GM21390 (cell line): ENCODE data around the gene RRP9.
"Not testable (repeated sequence)": the region's sequence is repeated elsewhere in the genome, so short reads cannot be mapped to it uniquely, and the experiment has no call there.

Experiments
- ATAC-seq: cut with Tn5 transposase; IDR thresholded peaks from one replicate; pipeline ENCODE4 v1.9.1; 2021; ENCODE audit not compliant: unreplicated experiment

RRP9 gene

GRCh38 chr3:51927061-51927977 lies 14.4 kb downstream of the RRP9 start:
- no peak for ATAC-seq

DNA sequence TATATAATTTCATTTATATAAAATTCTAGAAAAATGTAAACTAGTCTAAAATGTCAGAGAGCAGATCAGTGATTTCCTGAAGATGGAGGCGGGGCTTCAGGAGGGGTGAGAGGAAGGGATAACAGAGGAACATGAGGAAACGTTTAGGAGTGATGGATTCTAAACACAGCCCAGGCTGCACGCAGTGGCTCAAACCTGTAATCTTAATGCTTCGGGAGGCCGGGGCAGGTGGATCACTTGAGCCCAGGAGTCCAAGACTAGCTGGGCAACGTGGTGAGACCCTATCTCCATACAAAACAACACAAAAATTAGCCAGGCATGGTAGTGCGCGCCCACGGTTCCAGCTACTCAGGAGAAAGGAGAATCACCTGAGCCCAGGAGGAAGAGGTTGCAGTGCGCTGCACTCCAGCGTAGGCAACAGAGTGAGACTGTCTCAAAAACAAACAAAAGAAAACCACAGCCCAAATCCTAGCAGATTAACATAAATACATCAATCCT lies 20.6 kb downstream of the RRP9 start:
- ATAC-seq = no peak

GRCh38 chr3:51916418-51916817 lies 25.3 kb downstream of the RRP9 start:
- no peak for ATAC-seq

DNA sequence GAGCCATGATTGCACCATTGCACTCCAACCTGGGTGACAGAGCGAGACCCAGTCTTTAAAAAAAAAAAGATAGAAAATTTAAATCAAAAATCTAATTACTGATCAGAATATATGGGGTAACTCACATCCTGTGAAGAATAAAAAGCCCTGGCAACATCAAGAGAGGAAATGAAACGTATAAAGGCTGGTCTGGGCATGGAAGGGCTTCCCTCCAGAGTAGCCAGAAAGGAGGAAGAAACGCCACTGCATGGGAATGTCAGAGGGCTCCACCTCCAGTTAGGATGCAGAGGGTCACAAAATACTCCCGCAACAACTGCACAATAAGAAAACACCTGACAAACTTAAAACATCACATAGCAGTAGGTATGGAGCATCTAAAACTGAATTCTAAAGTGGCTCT lies 33.7 kb downstream of the RRP9 start:
- ATAC-seq = no peak

GRCh38 chr3:51904034-51904823 lies 37.5 kb downstream of the RRP9 start:
- ATAC-seq = no peak

GRCh38 chr3:51902361-51902760 lies 39.3 kb downstream of the RRP9 start:
- ATAC-seq = not testable (repeated sequence)

- not testable (repeated sequence) for ATAC-seq
Measured at GRCh38 chr3:51900043-51900442, 41.7 kb downstream of the RRP9 start.

DNA sequence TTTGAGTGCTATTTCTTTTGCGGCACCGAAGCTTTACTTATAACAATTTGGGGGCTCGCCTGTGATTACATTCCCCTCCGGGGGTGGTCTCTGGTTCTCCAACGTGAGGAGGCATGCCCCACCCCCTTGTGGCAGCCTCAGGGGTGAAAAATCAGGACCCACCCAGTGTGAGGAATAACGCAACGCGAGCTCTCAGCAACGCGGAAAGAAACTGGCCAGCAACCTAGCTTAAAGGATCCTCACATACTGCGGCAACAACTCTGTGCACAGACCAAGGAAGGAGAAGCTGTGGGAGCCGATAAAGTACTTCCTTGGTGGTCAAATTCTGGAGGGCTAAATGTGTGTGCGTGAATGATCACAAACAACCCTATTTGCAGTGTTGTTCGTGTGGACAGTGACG lies 44.3 kb downstream of the RRP9 start:
- ATAC-seq = no peak

DNA sequence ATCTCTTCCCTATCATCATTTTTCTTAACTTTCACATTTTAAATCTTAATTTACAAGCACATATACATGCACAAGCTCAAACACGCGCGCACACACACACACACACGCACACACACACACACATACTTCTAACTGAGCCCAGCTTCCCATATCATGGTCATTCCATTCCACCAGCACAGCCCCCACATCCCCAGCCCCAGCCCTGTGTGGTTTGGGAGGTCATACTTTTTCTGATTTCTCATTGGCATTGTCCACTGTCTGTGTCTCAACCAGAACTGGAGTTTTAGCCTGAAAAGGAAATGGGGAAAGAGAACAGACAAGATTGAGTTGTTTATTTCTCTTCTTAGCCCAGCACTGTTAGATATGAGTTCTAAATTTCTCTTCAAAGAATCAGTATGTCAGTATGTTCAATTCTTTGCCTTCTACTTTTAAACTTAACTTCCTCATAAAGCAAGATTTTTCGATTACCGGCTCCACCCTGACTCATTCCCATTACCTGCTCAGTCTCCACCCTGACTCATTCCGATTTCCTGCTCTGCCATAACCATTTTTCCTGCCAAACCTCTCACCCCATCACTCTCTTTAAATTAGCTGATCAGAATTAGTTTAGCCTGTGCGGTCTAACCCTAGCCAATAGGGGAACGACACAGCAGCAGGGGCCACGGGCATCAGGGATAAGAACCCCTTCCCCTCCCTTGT lies 44.9 kb downstream of the RRP9 start:
- ATAC-seq = no peak

DNA sequence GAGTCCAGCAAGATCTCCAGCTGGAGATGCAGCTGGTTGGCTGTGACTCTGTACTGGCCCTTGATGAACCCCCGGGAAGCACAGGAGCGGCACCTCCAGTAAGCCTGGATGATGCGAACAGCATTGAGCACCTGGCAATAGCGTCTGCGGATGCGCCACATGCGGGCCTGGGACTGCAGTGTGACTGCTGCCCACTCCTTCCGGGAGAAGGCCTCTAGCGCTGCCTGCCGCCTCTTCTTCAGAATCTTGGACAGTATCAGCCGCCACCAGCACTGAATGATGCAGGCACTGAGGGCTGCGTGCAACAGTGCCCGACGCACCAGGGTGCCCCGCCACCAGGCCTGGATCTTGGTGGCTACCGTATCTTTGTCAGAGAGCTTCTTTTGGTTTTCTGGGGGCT lies 46.8 kb downstream of the RRP9 start:
- ATAC-seq = no peak

DNA sequence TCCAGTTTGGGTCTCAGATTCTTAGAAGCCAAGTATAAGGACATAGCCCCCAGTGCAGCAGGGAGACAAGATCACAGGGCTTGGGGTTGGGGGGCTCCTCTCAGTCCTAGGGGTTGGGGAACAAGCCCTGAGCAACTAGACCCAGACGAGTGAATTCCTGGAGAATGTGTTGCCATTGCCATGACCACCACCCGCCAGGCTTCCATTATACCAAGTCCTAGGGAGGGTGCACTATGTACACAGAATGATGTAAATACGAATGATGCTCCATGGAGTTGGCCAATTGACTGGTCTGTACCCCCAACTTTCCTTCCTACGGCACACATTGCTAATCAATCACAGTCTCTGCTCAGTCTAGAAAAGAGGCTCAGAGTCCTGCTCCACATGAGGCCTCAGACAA lies 47.3 kb downstream of the RRP9 start:
- no peak for ATAC-seq

DNA sequence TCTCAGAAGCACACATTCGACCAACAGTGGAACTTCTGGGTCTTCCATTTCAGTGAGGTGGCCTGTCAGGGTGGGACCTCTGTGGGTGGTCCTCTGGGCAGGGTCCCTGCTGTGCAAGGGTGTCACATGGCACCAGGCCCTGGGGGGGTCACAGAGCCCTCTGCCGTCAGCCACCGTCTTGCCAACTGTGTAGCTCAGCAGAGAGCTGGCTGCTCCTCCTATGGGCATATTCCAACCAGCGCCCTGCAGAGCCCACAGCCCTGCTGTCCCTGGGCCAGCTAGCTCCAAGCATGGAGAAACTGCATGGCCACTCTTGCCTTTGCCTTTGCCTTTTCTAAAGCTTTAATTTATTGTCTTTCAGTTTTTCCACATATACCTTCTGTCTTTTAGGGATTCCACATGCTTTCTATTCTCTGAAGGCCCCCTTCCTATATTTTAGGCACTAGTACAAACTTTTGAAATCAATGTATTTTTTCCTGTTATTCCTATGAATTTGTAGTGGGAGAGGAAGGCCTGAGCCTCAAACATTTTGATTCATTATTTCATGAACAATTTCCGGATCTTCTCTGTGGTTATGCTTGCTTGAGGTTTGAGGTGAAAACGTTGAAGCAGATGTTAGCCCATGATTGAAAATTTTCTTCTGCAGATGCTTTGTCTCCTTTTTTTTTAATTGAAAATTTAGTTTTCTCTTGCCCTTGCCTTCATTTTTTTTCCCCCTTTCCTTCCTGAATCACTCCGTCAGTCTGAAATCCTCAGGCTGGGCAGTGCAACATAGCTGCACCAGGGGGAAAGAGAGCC lies 50.3 kb downstream of the RRP9 start:
- no peak for ATAC-seq

- ATAC-seq = no peak
Measured at GRCh38 chr3:51888463-51889105, 53.1 kb downstream of the RRP9 start.

DNA sequence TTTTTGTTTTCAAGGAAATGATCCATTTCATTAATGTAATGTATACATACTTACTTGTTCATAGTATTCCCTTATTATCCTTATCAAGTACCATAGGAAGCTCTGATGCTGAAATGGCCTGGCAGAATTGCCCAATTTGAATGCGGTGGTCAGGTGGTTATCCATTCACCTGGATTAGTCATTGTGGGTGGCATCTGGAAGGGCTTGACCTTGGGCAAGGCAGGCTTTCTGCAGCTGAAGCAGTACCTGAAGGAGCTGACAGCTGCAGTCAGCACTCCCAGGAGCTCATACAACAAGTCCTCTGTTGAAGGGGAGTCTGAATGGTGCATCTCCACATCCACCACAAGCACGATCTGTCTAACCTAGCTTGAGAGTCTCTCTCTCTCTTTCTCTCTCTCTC lies 54.1 kb downstream of the RRP9 start:
- ATAC-seq = no peak

GRCh38 chr3:51886447-51886846 lies 55.3 kb downstream of the RRP9 start:
- ATAC-seq = no peak
